GM23338 (cell line): ENCODE results near the gene TMEM158. TPM values are rescaled to one million over a fixed set of nuclear protein-coding genes. Genes with fewer than 3 reads are reported as not detected.

Experiments used
- ATAC-seq: fragments of 200-7000 bp; cut with Tn5 transposase; 3 replicates; pipeline ENCODE4 v1.9.1; 2020
- DNase-seq: peaks from one replicate; pipeline ENCODE4 v3.0.0-alpha.2; 2015; ENCODE audit warnings: low spot score
- H2AFZ ChIP-seq: fragments of 200-600 bp; sonication (generic); 2 replicates; pipeline ENCODE4 v1.8.0; 2016; ENCODE audit warnings: antibody characterized with exemption, mild to moderate bottlenecking, moderate library complexity
- H3F3A ChIP-seq: fragments of 200-600 bp; sonication (generic); replicated peaks from 2 replicates; pipeline ENCODE4 v1.8.0; 2017; ENCODE audit warnings: antibody characterized with exemption, mixed run types, low read depth
- H3K27ac ChIP-seq: fragments of 200-600 bp; sonication (generic); 2 replicates; pipeline ENCODE4 v1.6.1; 2016; ENCODE audit warnings: low read depth
- H3K27me3 ChIP-seq: fragments of 200-600 bp; sonication (generic); 2 replicates; pipeline ENCODE4 v1.8.0; 2016; ENCODE audit warnings: mild to moderate bottlenecking, mixed run types, moderate library complexity; ENCODE audit not compliant: insufficient read depth
- H3K36me3 ChIP-seq: fragments of 200-600 bp; sonication (generic); 2 replicates; pipeline ENCODE4 v1.8.0; 2016; ENCODE audit warnings: mild to moderate bottlenecking; ENCODE audit not compliant: insufficient read depth
- H3K4me1 ChIP-seq: fragments of 200-600 bp; sonication (generic); 2 replicates; pipeline ENCODE4 v1.8.0; 2016; ENCODE audit warnings: mild to moderate bottlenecking, moderate library complexity; ENCODE audit not compliant: insufficient read depth
- H3K4me2 ChIP-seq: fragments of 200-600 bp; sonication (generic); 2 replicates; pipeline ENCODE4 v1.7.1; 2017; ENCODE audit warnings: mixed run types
- H3K4me3 ChIP-seq: fragments of 200-600 bp; sonication (generic); 2 replicates; pipeline ENCODE4 v1.6.1; 2016; ENCODE audit warnings: mixed run types
- H3K79me2 ChIP-seq: fragments of 200-600 bp; sonication (generic); replicated peaks from 2 replicates; pipeline ENCODE4 v1.8.0; 2017; ENCODE audit warnings: mild to moderate bottlenecking; ENCODE audit not compliant: insufficient read depth
- H3K9me2 ChIP-seq: fragments of 200-600 bp; sonication (generic); 2 replicates; pipeline ENCODE4 v1.8.0; 2017; ENCODE audit not compliant: insufficient read depth
- H4K20me1 ChIP-seq: fragments of 200-600 bp; sonication (generic); replicated peaks from 2 replicates; pipeline ENCODE4 v1.8.0; 2017; ENCODE audit warnings: mild to moderate bottlenecking; ENCODE audit not compliant: insufficient read depth
- H3K27ac Mint-ChIP-seq: 2 replicates; pipeline ENCODE4 v1.8.0; 2020; ENCODE audit warnings: inconsistent platforms, mild to moderate bottlenecking, moderate library complexity, mixed read lengths
- H3K27me3 Mint-ChIP-seq: 3 replicates; pipeline ENCODE4 v1.8.0; 2022; ENCODE audit warnings: low read depth, mild to moderate bottlenecking, moderate library complexity, mixed read lengths, inconsistent platforms; ENCODE audit not compliant: insufficient read depth, poor library complexity
- H3K36me3 Mint-ChIP-seq: 3 replicates; pipeline ENCODE4 v1.8.0; 2021; ENCODE audit warnings: low read depth, mild to moderate bottlenecking, inconsistent platforms, moderate library complexity, mixed read lengths
- H3K4me1 Mint-ChIP-seq: 3 replicates; pipeline ENCODE4 v1.8.0; 2020; ENCODE audit warnings: mild to moderate bottlenecking, inconsistent platforms, mixed read lengths
- H3K4me3 Mint-ChIP-seq: 3 replicates; pipeline ENCODE4 v1.8.0; 2021; ENCODE audit warnings: moderate library complexity, mild to moderate bottlenecking, inconsistent platforms, mixed read lengths
- H3K9me3 Mint-ChIP-seq: 3 replicates; pipeline ENCODE4 v1.8.0; 2020; ENCODE audit warnings: moderate library complexity, mild to moderate bottlenecking, inconsistent platforms, mixed read lengths
- CREB1 ChIP-seq: fragments of 250-450 bp; sonication (Bioruptor Pico); IDR thresholded peaks from 2 replicates; pipeline ENCODE4 v1.5.0; 2020; ENCODE audit warnings: low read depth, mild to moderate bottlenecking, moderate library complexity
- EZH2 ChIP-seq: fragments of 200-600 bp; sonication (generic); IDR thresholded peaks from one replicate; pipeline ENCODE4 v1.8.0; 2017; ENCODE audit warnings: antibody characterized with exemption, mild to moderate bottlenecking, low read depth; ENCODE audit not compliant: unreplicated experiment
- EZH2phosphoT487 ChIP-seq: fragments of 200-600 bp; sonication (generic); IDR thresholded peaks from one replicate; pipeline ENCODE4 v1.8.1; 2018; ENCODE audit warnings: antibody characterized with exemption; ENCODE audit not compliant: unreplicated experiment
- POLR2AphosphoS5 ChIP-seq: IDR thresholded peaks from 2 replicates; pipeline ENCODE4 v1.6.1; 2016; ENCODE audit warnings: antibody characterized with exemption, low read depth
- STAT1 ChIP-seq: IDR thresholded peaks from one replicate; pipeline ENCODE4 v1.6.1; 2016; ENCODE audit warnings: antibody characterized with exemption; ENCODE audit not compliant: unreplicated experiment
- ZNF331 ChIP-seq: fragments of 250-450 bp; sonication (Bioruptor Pico); IDR thresholded peaks from 2 replicates; pipeline ENCODE4 v1.5.0; 2020; ENCODE audit warnings: low read depth, mild to moderate bottlenecking, moderate library complexity
- ZNF462 ChIP-seq: fragments of 250-450 bp; sonication (Bioruptor Pico); IDR thresholded peaks from 2 replicates; pipeline ENCODE4 v1.5.0; 2020; ENCODE audit warnings: mild to moderate bottlenecking, moderate library complexity
- polyA plus RNA-seq: library from polyadenylated mRNA; unstranded; fragments of >200 nt; fragmentation: Nextera tagmentation; extraction: Ambion mirVana; gene quantifications from 2 replicates; pipeline ENCODE4 v1.2.1, GENCODE V29; 2016
- total RNA-seq: library from RNA; depleted of rRNA; stranded (reverse); fragments of >200 nt; shearing (Covaris generic); gene quantifications from 2 replicates; pipeline ENCODE4 v1.2.3, GENCODE V29; 2014
- TF ChIP-seq, protein P1 (sequence below): IDR thresholded peaks from 2 replicates; pipeline ENCODE4 v1.6.1; 2016; ENCODE audit warnings: antibody characterized with exemption
- TF ChIP-seq, protein P2 (sequence below): IDR thresholded peaks from one replicate; pipeline ENCODE4 v1.6.1; 2018; ENCODE audit warnings: antibody characterized with exemption; ENCODE audit not compliant: unreplicated experiment

Gene TMEM158
- total and polyA plus RNA-seq, 2 experiments from 2014 or later = 9.6 to 16.9 TPM

DNA sequence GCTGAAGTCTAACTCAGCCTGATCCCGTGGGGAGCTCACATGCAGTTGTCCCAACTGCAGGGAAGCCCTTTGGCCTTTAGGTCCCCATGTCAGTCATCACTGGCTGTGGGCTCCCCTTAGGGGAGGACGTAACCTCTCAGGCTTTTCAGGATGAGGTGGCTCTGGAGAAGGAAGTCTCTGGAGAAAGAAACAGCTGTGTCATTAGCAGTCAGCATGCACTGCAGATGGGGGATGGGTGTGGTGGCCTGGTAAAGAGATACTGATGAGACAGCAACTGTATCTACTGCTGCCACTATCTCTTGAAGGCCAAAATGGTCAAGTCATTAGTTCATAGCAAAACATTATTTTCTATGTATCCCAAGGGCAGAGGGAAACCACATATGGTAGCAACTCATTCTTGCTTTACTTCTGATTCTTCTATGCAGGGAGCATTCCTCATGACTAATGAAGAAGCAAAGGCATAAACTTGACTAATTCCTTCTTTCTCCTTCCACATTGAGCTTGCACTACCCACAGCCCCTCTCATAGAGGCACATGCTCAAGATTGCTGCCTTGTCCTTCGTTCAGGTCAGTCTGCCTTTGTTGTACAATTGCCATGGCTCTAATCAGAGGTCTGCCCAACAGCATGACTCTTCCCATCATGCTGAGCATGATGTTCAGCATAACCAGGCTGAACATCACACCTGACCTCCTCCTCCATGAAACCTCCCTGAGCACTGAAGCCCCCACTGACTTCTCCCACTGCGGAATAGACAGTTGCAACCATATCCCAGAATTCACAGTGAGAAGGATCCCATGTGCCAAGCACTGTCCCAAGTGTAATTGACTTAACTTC, 47.8 kb upstream of the TMEM158 start:
- Histone ChIP-seq H2AFZ (no peak overlapping the region), H3K27ac (no peak overlapping the region), H3K4me2 (no peak overlapping the region), H3K27me3 (no peaks in the 10 kb centered on the region), H3K79me2 (no peaks in the 10 kb centered on the region), H4K20me1 (no peaks in the 10 kb centered on the region), H3K36me3 (no peaks in the 10 kb centered on the region), H3K9me2 (peaks cover 7% of the 10 kb centered on the region; the same call in 1 of the 2 replicates), H3K4me3 (no peak overlapping the region), H3F3A (no peaks in the 10 kb centered on the region), H3K4me1 (peaks cover 12% of the 10 kb centered on the region)
- Mint-ChIP-seq H3K27ac (no peak overlapping the region), H3K4me3 (no peak overlapping the region), H3K9me3 (peaks cover 17% of the 10 kb centered on the region), H3K27me3 (peaks cover 1% of the 10 kb centered on the region), H3K4me1 (peaks cover 21% of the 10 kb centered on the region), H3K36me3 (peaks cover 4% of the 10 kb centered on the region; the same call in 2 of the 3 replicates)
- ATAC-seq (no peak), DNase-seq (no peak)
- TF ChIP-seq CREB1 (CRISPR knock-in tag) (no peak), POLR2AphosphoS5 (no peak), STAT1 (no peak), EZH2 (no peak), EZH2phosphoT487 (no peak)
- TF ChIP-seq, protein P1, sequence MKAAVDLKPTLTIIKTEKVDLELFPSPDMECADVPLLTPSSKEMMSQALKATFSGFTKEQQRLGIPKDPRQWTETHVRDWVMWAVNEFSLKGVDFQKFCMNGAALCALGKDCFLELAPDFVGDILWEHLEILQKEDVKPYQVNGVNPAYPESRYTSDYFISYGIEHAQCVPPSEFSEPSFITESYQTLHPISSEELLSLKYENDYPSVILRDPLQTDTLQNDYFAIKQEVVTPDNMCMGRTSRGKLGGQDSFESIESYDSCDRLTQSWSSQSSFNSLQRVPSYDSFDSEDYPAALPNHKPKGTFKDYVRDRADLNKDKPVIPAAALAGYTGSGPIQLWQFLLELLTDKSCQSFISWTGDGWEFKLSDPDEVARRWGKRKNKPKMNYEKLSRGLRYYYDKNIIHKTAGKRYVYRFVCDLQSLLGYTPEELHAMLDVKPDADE = no peak
- TF ChIP-seq, protein P2, sequence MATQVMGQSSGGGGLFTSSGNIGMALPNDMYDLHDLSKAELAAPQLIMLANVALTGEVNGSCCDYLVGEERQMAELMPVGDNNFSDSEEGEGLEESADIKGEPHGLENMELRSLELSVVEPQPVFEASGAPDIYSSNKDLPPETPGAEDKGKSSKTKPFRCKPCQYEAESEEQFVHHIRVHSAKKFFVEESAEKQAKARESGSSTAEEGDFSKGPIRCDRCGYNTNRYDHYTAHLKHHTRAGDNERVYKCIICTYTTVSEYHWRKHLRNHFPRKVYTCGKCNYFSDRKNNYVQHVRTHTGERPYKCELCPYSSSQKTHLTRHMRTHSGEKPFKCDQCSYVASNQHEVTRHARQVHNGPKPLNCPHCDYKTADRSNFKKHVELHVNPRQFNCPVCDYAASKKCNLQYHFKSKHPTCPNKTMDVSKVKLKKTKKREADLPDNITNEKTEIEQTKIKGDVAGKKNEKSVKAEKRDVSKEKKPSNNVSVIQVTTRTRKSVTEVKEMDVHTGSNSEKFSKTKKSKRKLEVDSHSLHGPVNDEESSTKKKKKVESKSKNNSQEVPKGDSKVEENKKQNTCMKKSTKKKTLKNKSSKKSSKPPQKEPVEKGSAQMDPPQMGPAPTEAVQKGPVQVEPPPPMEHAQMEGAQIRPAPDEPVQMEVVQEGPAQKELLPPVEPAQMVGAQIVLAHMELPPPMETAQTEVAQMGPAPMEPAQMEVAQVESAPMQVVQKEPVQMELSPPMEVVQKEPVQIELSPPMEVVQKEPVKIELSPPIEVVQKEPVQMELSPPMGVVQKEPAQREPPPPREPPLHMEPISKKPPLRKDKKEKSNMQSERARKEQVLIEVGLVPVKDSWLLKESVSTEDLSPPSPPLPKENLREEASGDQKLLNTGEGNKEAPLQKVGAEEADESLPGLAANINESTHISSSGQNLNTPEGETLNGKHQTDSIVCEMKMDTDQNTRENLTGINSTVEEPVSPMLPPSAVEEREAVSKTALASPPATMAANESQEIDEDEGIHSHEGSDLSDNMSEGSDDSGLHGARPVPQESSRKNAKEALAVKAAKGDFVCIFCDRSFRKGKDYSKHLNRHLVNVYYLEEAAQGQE = no peak

- H3K4me1 Mint-ChIP-seq = peaks cover 25% of the 10 kb centered on the region
- Histone ChIP-seq H3K79me2 (no peaks in the 10 kb centered on the region), H4K20me1 (no peaks in the 10 kb centered on the region), H3K4me3 (no peak overlapping the region), H3K4me2 (no peak overlapping the region), H3K36me3 (no peaks in the 10 kb centered on the region), H2AFZ (no peak overlapping the region), H3F3A (no peaks in the 10 kb centered on the region), H3K27me3 (no peaks in the 10 kb centered on the region), H3K9me2 (peaks cover 7% of the 10 kb centered on the region; the same call in 1 of the 2 replicates), H3K4me1 (peaks cover 12% of the 10 kb centered on the region), H3K27ac (no peak overlapping the region)
- DNase-seq = no peak
- peaks cover 12% of the 10 kb centered on the region for H3K9me3 Mint-ChIP-seq
- peaks cover 4% of the 10 kb centered on the region; the same call in 2 of the 3 replicates for H3K36me3 Mint-ChIP-seq
- ATAC-seq = no peak
- no peak overlapping the region for H3K4me3 Mint-ChIP-seq
- H3K27me3 Mint-ChIP-seq = peaks cover 1% of the 10 kb centered on the region
- H3K27ac Mint-ChIP-seq = no peak overlapping the region
- no peak for TF ChIP-seq ZNF331 (CRISPR knock-in tag)
- TF ChIP-seq ZNF462 (CRISPR knock-in tag) = no peak
- TF ChIP-seq STAT1 = no peak
- no peak for TF ChIP-seq EZH2
Measured at GRCh38 chr3:45272828-45273470, 46.9 kb upstream of the TMEM158 start.
